RWPE1 (cell line): ENCODE measurements around the gene P2RY13.

Experiments
- CTCF ChIA-PET: fragments of 350-600 bp; sonication (Branson Sonifier 250); formaldehyde crosslinking; extraction: SDS; loops from one replicate; lab custom pipeline; 2021; lab: Yijun Ruan, JAX
- POLR2A ChIA-PET: fragments of 400-600 bp; formaldehyde crosslinking; extraction: SDS; loops from one replicate; lab custom pipeline; 2020; ENCODE audit warnings: antibody characterized with exemption; ENCODE audit not compliant: low non-redundant PET; lab: Yijun Ruan, JAX
- DNase-seq: peaks from one replicate; pipeline ENCODE4 v3.0.0; 2012; ENCODE audit warnings: low spot score
- H3K27ac ChIP-seq: fragments of 450-650 bp; 2 replicates; pipeline ENCODE4 v1.5.1; 2017
- CTCF ChIP-seq: fragments of 450-650 bp; conservative IDR thresholded peaks from 2 replicates; pipeline ENCODE4 v1.5.1; 2017; ENCODE audit warnings: low read depth, mild to moderate bottlenecking

Gene P2RY13

GRCh38 chr3:151329363-151329762, at the start of gene P2RY13:
TSS of gene P2RY13 (minus strand) at chr3:151329549. CDS start at chr3:151329528, 21 bp downstream.
- TF ChIP-seq CTCF = no peak
- ChIA-PET CTCF (no interaction called here), POLR2A (no interaction called here)
- no peak for DNase-seq
- H3K27ac ChIP-seq = no peak within 1 kb of the TSS

GRCh38 chr3:151377768-151378385, 48.5 kb upstream of the P2RY13 start:
- no peak overlapping the region for H3K27ac ChIP-seq
- TF ChIP-seq CTCF = no peak
- CTCF ChIA-PET = interaction anchor here (0.8 kb wide), 1 partner anchor 12 kb away, joined by 5 read pairs; no protein-coding TSS in a partner anchor
- POLR2A ChIA-PET = no interaction called here
- DNase-seq = no peak

GRCh38 chr3:151372063-151372820, 42.9 kb upstream of the P2RY13 start:
- CTCF ChIA-PET = interaction anchor here (0.5 to 0.9 kb wide), 2 partner anchors 8 to 45 kb away, joined by 3 read pairs; no protein-coding TSS in a partner anchor

GRCh38 chr3:151371526-151371925, 42.2 kb upstream of the P2RY13 start:
- H3K27ac ChIP-seq = no peak overlapping the region
- TF ChIP-seq CTCF = no peak
- no peak for DNase-seq
- ChIA-PET CTCF (interaction anchor here (0.5 kb wide), 1 partner anchor 44 kb away, joined by 3 read pairs; no protein-coding TSS in a partner anchor), POLR2A (no interaction called here)

More at GRCh38 chr3:151372063-151372820, 42.9 kb upstream of the P2RY13 start:
- POLR2A ChIA-PET = no interaction called here
- TF ChIP-seq CTCF = no peak
- no peak overlapping the region for H3K27ac ChIP-seq
- DNase-seq = no peak

GRCh38 chr3:151367448-151367847, 38.1 kb upstream of the P2RY13 start:
- ChIA-PET CTCF (interaction anchor here (0.6 kb wide), 1 partner anchor 63 kb away, joined by 3 read pairs; no protein-coding TSS in a partner anchor), POLR2A (no interaction called here)
- no peak overlapping the region for H3K27ac ChIP-seq
- TF ChIP-seq CTCF = no peak
- no peak for DNase-seq

- TF ChIP-seq CTCF = no peak
- POLR2A ChIA-PET = no interaction called here
- no peak for DNase-seq
- no peak overlapping the region for H3K27ac ChIP-seq
- CTCF ChIA-PET = interaction anchor here (0.6 kb wide), 1 partner anchor 63 kb away, joined by 3 read pairs; no protein-coding TSS in a partner anchor
These were observed 37.6 kb upstream of the P2RY13 start for GRCh38 chr3:151366993-151367392.
